HG03196 (cell line): ENCODE measurements around the gene DTWD2.

Experiments used
- ATAC-seq: cut with Tn5 transposase; IDR thresholded peaks from one replicate; pipeline ENCODE4 v1.9.1; 2021; ENCODE audit not compliant: unreplicated experiment

The DTWD2 gene, protein sequence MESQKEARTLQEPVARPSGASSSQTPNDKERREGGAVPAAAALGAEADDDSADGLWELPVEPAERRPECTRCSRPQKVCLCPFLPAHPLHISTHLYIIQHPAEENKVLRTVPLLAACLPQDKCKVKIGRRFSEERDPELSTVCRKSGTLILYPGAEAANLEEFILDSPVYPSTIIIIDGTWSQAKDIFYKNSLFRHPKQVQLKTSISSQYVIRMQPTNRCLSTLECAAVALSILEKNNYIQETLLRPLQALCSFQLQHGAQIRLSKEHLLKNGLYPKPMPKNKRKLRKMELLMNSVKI

DNA sequence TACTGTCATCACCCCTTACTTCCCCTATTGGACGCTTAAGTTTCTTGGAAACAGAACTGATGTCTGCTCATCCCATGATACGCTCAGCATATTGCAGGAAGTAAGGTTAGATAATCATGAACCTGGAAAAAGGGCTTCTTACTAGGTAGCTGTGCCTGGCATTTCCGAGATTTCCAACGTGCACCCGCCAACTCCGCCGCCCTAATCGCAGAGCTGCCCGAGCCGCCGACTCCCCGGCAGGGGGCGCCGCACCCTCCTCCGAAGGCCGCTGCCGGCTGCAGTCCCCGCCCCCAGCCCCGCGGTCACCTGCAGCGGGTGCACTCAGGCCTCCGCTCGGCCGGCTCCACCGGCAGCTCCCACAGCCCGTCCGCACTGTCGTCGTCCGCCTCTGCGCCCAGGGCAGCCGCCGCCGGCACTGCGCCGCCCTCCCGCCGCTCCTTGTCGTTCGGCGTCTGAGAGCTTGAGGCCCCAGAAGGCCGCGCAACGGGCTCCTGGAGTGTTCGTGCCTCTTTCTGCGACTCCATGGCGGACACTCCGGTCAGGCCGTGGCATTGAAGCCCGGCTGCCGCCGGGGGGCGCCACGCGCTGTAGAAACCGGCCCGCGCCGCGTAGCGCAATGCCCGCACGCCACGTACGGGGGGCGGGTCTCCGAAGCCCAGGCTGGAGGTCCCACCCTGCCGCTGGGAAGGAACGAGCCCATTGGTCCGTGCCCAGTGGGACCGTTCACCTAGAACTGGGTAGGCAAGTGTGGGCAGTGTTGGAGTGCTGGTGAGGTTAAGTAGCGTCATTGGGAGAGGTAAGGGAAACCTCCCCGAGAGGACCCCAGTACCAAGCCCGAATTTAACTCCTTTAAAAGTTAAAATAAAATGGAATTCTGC, at the start of gene DTWD2:
Gene DTWD2, minus strand, starts transcription at position 560 of the 878 bp plus-strand sequence. Its CDS starts 36 bp downstream, at position 524.
- ATAC-seq = peak; percentile 97

DNA sequence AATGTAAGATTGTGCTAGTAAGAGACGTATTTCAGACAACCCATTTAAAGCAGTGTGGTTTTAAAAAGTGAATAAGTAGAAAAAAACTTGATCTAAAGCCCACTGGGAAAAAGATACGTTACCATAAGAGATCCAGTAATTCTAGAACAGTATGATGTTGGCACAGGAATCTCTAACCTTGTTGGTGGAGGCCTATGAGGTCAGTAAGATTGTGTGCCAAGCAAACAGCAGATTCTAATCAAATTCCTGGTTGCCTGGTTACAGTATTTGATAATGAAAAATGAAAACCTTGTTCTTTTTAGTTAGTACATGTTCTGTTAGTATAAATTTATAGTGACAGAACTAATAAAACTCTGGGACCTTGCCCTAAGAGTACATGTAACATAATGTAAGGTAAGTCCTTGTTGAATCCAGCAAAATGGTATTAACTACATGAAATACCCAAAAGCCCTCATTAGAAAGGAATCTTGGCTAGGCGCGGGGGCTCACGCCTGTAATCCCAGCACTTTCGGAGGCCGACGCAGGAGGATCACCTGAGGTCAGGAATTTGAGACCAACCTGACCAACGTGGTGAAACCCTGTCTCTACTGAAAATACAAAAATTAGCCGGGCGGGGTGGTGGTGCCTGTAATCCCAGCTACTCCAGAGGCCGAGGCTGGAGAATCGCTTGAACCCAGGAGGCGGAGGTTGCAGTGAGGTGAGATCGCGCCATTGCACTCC, 49.3 kb upstream of the DTWD2 start:
- no peak for ATAC-seq

DNA sequence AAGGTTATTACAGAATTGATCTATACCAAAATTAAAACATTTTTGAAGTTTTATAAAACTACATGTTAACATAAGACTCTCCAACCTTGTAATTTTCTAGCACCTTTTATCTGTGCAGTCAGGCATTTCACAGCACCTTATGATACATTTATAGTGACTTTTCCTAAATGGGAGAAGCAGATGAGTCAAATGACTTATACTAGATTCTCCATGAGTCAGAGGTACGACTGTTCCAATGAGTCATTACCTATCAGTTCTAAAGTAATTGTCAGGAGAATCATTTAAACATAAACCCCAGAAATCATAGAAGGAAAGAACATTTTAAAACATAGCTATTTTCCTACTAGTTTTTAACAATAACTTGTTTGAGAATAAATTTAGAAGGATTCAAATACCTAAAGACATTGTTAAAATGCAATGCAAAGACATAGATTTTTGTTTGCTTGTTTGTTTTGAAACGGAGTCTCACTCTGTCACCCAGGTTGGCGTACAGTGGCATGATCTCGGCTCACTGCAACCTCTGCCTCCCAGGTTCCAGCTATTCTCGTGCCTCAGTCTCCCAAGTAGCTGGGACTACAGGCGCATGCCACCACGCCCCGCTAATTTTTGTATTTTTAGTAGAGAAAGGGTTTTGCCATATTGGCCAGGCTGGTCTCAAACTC, 47.9 kb upstream of the DTWD2 start:
- ATAC-seq = no peak

DNA sequence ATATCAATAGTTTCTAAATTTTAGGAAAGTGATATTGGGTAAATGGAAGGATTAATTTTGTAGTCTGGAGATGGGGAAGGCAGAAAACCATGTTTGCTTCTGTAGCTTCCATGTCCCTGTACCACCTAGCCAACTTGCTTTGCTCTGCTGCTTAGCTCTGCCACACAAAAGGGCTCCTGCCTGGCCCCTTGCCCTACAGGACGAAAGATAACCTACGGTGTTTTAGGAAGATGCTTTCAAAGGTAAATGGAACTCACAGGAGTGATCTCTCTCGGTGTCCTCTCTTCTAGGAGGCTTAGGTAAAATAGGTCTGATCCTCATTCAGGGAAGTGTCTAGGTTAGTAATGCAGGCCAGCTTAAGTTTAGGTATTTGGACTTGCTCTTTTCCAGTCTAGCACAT, 44.8 kb upstream of the DTWD2 start:
- no peak for ATAC-seq

DNA sequence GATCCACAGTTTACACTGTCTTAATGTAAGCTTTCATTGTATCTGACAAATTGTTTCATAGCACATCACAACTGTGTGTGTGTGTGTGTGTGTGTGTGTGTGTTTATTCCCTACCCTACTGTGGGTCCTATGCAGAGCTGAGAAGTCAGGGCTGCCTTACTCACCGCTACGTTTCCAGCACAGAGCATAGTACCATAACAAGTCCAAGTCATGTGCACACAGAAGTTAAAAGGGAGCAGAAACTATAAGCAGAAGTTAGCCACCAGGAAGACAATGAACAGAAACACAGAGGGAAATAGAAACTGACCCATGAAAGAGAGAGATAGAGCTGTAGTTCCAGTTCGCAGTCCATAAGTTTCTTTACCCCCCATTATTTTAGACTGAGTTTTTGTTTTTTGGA, 44.3 kb upstream of the DTWD2 start:
- no peak for ATAC-seq

DNA sequence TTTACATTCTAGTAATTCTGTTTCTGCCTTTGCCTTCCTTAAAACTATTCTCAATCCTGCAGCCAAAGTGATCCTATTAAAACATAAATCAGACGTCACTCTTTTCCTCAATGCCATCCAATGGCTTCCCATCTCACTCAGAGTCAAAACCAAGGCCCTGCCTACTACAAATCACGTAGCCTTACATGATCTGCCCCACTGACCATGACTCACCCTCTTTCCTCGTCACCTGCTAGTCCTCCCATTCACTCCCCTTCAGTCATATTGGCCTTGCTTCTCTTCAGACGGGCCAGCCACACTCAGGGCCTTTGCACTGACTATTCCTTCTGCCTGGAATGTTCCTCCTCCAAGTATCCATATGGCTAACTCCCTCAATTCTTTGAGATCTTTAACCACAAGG, 43.6 kb upstream of the DTWD2 start:
- ATAC-seq = peak; percentile 76

DNA sequence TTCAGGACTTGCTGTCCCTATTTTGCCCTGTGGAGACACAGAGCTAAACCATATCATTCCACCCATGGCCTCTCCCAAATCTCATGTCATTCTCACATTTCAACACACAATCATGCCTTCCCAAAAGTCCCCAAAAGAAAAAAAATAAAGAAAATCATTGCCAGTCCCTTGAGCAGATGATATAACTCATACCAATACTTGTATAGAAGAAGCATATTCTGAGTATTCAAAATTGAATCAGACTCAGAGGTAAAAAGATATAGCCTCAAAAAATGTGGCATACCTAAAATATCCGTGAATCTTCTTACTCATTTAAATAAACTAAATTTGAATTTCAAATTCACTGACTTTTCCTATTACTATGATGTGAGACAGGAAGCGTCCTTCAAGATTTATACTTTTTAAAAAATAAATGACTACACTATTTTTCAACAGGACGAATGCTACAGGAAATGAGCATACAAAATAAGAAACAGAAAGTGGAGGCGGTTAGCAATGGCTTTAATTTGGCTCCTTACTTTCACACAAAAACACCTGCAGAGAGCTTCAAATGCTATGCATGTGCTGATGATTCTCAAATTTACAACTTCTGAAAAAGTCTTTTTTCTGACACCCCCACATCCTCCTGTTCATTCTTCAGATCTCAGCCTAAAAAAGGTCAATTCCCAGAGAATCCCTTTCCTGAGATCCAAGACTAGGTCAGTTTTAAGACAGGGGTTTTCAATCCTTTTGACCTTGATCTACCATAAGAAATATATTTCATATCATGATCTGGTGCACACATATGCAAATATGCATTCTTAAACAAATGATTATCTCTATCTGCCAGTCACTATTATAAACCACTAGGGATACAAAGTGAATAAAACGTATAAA, 42.9 kb upstream of the DTWD2 start:
- ATAC-seq = peak; percentile 81

DNA sequence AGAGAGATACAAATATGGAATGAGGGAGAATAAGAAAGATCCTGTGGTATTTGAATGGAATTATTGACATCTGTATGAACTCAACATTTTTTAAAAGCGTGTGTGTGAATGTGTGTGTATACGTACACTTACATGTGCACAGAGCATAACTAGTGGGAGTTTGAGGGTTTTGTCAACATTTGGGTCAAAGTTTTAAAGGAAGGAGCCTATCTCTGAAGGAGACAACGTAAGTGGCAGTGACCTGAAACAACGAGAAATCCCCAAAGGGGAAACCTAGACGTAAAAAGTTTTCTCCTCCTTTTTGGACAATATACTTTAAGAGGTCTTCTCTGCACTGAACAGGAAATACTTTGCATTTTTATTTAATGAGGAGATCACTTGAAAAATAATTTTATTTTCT, 40.2 kb upstream of the DTWD2 start:
- no peak for ATAC-seq

DNA sequence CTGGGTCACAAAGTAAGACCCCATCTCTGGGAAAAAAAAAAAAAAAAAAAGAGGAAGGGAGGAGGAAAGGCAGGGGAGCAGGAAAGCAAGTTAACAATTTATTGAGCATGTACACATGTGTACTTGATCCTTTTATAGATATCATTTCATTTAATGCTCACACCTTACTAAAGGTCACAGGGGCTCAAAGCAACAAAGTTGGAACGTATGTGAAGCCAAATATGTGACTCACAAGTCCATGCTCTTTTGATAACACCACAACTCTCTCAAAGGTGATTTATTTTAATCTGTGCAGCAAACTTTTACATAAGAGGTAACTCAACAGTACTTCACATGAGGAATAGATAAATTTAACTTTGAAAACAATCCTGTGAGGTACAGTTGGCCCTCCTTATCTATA, 34.4 kb upstream of the DTWD2 start:
- ATAC-seq = no peak

DNA sequence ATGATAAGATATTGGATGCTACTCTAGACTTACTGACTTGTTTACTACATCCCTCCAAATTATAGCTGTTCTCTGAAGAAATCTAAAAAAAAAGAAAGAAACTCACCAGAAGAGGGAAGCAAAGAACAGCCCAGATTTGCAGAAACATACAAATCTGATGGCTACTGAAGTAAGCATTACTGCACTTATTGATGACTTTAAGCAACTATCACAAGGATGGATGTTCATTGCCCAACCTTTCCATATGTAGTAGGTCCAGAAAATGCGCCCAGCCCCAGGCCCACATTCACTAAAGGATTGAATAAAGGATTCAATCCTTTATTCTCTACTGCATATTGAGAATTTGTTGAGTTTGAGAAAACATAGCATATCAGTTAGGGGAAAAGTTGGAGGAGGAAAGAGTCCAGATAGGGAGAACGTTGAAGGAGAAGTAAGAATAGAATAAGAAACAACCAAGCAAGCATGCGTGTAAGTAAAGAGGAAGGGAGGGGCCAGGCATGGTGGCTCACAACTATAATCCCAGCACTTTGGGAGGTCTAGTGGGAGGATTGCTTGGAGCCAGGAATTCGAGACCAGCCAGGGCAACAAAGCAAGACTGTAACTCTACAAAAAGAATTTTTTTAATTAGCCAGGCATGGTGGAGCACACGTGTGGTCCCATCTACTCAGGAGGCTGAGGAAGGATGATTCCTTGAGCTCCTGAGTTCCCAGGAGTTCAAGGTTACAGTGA, 33.8 kb upstream of the DTWD2 start:
- peak; percentile 68 for ATAC-seq

DNA sequence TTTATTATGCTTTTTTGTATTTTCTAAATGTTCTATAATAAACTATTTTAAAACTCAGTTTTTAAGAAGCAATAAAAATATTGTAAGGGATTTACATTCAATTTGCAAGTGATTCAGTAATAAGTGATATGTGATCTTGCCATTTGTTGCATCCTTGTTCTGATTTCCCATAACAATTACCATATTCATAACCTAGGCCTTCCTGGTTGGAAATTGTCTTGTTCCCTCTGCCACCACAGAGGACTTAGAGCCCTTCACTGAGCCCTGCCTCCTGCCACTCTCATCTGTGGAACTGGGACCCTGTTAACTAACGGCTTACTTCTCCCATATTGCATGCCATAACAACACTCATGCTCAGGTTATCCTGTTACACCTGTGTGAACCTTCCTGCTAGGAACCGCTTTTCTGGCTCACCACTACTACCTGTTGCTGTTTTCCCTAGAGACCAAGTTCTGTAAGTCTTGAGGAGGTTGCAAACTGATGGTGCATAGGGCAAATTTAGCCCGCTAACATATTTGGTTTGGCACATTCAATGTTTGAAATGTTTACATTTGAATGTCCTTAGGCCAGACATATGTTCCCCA, 32.9 kb upstream of the DTWD2 start:
- no peak for ATAC-seq

DNA sequence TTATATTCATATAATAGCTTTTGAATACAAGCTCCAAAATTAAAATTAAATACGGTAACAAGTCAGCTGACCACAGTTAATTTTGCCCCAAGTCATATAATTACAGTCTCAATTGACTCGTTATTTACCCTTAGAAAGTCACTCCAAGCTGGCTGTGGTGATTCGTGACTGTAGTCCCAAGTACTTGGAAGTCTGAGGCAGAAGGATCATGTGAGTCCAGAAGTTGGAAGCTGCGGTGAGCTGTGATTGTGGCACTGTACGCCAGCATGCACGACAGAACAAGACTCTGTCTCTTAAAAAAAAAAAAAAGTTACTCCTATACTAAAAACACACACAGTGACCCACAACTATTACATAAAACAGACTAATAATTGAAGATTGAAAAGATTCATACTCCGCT, 31.6 kb upstream of the DTWD2 start:
- no peak for ATAC-seq

DNA sequence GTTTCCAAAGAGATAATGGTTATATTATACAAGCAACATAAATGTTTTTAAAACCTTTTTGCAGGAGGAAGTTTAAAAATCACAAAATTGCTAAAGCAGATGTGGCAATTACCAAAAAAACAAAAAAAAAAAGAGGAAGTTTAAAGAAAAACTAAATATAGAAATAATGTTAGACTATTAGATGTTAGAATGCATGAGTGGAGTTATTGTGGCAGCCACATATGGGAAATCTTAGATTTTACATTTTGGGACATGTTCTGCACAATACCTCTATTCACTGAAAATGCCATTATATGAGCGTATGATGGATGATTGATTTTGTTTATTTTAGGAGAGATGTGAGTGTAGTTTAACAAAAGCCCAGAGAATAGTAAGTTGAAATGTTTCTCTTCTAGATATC, 31.2 kb upstream of the DTWD2 start:
- ATAC-seq = no peak

DNA sequence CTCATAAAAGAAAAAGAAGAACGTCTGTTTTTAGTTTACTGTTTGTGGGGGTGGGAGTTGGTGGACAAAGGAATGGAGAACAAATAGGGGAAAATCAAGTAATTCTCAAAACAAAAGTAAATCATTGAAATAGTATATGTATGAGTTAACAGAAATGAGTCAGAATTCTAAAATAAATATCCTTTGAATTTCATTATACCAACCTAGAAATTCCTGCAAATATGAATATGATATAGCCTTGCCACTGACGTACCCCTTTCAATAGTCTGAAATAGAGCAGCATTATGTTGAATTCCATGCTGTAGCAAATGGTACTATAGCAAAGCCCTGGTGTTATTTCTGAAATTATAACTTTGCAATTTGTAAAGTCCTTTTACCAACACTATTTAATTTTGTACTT, 29.6 kb upstream of the DTWD2 start:
- ATAC-seq = no peak

DNA sequence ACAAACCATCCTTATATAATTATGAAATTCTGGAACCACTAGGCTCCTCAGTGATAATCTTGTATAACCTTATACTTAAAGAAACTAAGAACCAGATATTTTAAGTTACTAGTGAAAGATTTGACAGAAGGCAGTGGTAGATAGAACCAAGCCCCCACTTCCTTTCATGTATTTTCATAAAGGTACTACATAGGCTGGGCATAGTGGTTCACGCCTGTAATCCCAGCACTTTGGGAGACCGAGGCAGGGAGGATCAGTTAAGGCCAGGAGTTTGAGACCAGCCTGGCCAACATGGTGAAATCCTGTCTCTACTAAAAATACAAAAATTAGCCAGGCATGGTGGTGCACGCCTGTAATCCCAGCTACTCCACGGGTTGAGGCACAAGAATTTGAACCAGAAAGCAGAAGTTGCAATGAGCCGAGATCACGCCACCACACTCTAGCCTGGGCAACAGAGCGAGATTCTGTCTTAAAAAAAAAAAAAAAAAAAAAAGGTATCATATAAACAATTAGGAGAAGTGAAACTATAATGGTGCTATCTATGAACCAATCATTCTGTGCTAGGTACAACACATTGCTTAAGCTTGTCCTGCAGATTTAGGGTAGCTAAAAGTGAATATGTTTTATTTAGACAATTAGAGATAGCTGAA, 27.9 kb upstream of the DTWD2 start:
- ATAC-seq = peak; percentile 79

DNA sequence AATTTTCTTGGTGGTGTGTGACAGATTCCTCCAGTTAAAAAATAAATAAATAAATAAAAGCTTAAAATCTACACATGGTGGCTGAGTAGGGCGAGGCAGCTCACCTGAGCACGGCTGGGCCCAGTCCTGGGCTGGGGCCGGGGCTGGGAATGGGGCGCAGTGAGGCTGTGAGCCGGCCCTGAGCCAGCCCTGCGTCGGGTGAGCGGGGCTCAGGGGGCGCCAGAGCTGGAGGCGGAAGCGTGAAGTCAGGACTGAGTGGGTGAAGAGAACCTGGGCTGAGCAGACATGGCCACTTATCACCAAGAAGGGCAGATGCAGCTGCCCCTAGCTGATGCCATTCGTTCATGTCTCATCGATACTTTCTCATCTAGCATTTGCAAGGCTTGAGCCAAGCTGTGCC, 22.8 kb upstream of the DTWD2 start:
- ATAC-seq = no peak

DNA sequence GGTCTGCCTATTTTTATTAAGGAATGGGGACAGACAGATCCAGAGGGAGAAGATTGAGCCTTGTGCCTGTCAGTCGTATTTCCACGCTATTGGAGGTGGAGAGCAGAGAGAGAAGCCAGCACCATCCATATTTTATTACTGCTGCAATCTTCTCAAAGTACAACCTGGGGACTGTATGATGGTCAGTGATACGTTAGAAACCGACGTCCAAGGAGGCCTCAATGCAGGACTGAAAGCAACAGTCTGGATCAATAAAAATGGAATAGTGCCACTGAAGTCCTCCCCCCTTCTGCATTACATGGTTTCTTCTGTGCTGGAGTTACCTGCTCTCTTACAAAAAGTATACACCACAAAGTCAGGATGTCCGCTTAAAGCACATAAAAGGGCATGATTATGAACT, 21.9 kb upstream of the DTWD2 start:
- no peak for ATAC-seq

DNA sequence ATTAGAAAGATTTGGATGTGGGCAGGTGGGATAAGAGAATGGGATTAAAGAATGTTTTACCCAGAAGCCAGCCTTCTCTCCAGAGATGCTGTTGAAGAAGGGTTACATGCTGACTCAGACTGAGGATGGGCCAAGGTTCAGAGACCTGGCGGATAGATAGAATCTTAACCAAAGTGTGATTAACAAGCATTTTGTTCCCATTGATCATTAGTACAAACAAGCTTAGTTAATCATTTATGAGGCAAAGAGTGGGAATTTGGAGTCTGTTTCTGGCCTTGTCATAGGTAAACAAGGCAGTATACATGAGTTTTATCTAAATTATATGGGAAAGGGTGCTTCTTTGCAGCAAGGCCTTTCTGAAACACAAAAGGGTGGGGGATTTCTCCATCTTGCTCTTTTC, 20.8 kb upstream of the DTWD2 start:
- no peak for ATAC-seq

DNA sequence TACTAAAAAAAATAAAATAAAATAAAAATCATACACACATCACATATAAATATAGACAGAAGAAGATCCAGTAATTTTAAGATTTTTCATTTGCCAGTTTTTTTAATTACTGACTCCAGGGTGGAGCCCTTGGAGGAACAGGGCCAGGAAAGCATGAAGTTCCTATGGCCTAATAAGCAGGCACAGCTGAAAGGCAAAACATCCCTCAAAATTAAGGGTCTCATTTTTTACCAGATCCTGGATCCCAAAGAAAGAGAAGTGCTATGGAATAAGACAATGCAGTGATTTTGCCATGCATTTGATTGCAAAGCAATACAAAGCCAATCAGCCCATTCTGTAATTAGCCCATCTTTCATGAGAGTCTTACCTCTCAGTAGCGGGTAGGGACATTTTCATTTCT, 11.3 kb upstream of the DTWD2 start:
- ATAC-seq = no peak
